ENCODE measurements around the gene RSAD1. TPM values are rescaled to one million over a fixed set of nuclear protein-coding genes. Genes with fewer than 3 reads are reported as not detected.

Gene RSAD1
- total RNA-seq, 3 donors from 2014 or later (not counting 1 experiment from before 2014, with no cell fraction given): 49.0 to 71.3 (median 56.5) TPM

DNA sequence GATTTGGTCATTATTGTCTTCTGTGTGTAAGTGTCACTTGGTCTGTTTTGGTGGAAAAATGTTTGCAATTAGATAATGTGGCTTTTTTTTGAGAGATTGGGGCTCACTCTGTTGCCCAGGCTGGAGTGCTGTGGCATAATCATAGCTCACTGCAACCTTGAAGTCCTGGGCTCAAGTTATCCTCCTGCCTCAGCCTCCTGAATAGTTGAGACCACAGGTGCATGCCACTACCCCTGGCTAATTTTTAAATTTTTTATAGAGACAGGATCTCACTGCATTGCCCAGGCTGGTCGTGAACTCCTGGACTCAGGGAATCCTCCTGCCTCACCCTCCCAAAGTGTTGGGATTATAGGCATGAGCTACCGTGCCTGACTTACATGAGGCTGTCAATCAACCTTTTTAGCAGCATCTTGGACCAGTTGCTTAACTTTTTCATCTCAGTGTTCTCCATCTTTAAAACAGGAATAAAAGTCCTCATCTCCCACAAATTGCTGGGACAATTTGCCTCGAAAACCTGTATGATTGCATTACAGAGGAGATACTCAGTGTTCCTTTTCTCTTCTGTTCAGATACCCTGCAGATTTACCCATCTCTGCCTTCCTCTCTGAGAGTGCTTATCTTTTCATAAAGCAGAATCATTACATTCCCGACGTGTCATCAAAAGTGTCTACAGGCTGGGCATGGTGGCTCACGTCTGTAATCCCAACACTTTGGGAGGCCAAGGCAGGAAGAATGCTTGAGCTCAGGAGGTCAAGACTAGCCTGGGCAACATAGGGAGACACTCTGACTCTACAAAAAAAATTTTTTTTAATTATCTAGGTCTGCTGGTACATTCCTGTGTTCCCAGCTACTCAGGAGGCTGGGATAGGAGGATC, 33.6 kb upstream of the RSAD1 start:
- ATAC-seq: no peak
- DNase-seq: no peak
- Histone ChIP-seq H3K9me3 (ENCODE audit: control insufficient read depth, insufficient read depth, low read length) (no peaks in the 10 kb centered on the region), H3K4me3 (ENCODE audit: low read length) (no peak overlapping the region), H3K27ac (ENCODE audit: low read length) (no peak overlapping the region), H3K36me3 (ENCODE audit: control insufficient read depth, insufficient read depth, low read length) (no peaks in the 10 kb centered on the region), H3K27me3 (ENCODE audit: control insufficient read depth, insufficient read depth, low read length) (no peaks in the 10 kb centered on the region), H3K4me1 (ENCODE audit: control insufficient read depth, insufficient read depth, low read length) (no peaks in the 10 kb centered on the region)
- TF ChIP-seq, protein P1, sequence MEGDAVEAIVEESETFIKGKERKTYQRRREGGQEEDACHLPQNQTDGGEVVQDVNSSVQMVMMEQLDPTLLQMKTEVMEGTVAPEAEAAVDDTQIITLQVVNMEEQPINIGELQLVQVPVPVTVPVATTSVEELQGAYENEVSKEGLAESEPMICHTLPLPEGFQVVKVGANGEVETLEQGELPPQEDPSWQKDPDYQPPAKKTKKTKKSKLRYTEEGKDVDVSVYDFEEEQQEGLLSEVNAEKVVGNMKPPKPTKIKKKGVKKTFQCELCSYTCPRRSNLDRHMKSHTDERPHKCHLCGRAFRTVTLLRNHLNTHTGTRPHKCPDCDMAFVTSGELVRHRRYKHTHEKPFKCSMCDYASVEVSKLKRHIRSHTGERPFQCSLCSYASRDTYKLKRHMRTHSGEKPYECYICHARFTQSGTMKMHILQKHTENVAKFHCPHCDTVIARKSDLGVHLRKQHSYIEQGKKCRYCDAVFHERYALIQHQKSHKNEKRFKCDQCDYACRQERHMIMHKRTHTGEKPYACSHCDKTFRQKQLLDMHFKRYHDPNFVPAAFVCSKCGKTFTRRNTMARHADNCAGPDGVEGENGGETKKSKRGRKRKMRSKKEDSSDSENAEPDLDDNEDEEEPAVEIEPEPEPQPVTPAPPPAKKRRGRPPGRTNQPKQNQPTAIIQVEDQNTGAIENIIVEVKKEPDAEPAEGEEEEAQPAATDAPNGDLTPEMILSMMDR (IDR thresholded peaks at IDR 0.05): no peak
- WGBS (ENCODE audit: insufficient coverage): 97% methylated on average over 6 of the region's 6 CpGs
- H3K9me3 Mint-ChIP-seq: no peaks in the 10 kb centered on the region
- H3K4me3 Mint-ChIP-seq: no peak overlapping the region
- H3K36me3 Mint-ChIP-seq: no peaks in the 10 kb centered on the region
- H3K4me1 Mint-ChIP-seq: peaks cover 0 to 5% of the 10 kb centered on the region in 2 donors
- intact Hi-C loops (cut with micrococcal nuclease): no loop called here
- no peak overlapping the region for H3K27ac Mint-ChIP-seq
- no peaks in the 10 kb centered on the region for H3K27me3 Mint-ChIP-seq (ENCODE audit: low read depth in 2 of 2)

DNA sequence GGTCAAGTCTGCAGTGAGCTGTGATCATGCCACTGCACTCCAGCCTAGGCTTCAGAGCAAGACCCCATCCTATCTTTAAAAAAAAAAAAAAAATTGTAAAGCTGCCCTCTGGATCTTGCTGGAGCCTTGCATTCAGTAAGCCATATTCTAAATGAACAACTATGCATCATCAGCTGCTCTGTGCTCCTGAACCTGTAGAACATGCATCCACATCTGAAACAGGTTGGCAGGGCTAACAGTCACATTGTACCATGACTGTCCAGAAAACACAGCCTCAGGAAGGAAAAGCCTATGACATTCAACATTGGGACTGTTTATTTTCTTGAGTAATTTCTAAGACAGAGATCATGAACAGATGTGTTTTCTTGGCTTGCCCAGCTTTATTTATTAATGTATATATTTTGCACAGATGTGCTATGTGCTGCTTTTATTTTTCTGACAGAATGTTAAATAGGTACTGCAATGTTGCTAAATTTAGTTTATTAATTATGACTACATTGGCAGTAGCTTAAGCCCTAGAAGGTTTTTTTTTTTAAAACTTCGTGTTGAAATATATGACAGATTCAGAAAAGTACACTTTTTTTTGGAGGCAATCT, 32.8 kb upstream of the RSAD1 start:
- no peak overlapping the region for H3K4me3 ChIP-seq (ENCODE audit: low read length)
- H3K27ac Mint-ChIP-seq: no peak overlapping the region

DNA sequence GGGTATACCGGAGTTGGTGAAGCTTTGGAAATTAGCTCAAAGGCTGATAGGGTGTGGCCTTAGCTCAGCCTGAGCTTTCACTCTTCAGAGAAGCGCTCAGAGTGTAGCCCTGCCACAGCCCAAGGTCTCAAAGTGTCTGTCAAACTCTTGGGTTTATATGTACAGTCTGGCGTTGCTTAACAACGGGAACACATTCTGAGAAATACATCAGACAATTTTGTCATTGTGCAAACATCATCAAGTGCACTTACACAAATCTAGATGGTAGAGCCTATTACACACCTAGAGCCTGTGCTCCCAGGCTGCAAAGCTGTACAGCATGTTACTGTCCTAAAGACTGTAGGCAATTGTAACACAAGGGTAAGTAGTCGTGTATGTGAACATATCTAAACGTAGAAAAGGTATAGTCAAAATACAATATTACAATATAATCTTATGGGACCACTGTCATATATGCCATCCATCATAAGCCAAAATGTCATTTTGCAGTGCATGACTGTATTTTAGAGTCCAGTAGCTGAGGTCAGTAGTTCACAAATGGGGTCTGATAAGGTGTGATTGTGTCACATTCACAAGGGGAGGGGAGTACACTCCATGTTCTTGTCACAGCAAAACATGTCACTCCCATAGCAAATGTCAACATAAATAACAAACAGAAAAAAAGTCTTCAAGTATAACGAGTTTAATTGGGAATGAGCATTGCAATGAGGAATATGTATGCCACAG, 30.6 kb upstream of the RSAD1 start:
- no peaks in the 10 kb centered on the region for H3K36me3 Mint-ChIP-seq
- TF ChIP-seq, protein P1 (IDR thresholded peaks at IDR 0.05): no peak
- intact Hi-C loops (cut with micrococcal nuclease): no loop called here
- no peak overlapping the region for H3K27ac Mint-ChIP-seq
- H3K4me3 Mint-ChIP-seq: no peak overlapping the region
- no peaks in the 10 kb centered on the region for H3K27me3 ChIP-seq (ENCODE audit: control insufficient read depth, insufficient read depth, low read length)
- no peak for DNase-seq
- H3K4me1 ChIP-seq (ENCODE audit: control insufficient read depth, insufficient read depth, low read length): no peaks in the 10 kb centered on the region
- no peak overlapping the region for H3K27ac ChIP-seq (ENCODE audit: low read length)
- 95% methylated on average over 5 of the region's 7 CpGs for WGBS (ENCODE audit: insufficient coverage)
- no peaks in the 10 kb centered on the region for H3K27me3 Mint-ChIP-seq (ENCODE audit: low read depth in 2 of 2)
- no peaks in the 10 kb centered on the region for H3K9me3 Mint-ChIP-seq
- H3K36me3 ChIP-seq (ENCODE audit: control insufficient read depth, insufficient read depth, low read length): no peaks in the 10 kb centered on the region
- H3K9me3 ChIP-seq (ENCODE audit: control insufficient read depth, insufficient read depth, low read length): no peaks in the 10 kb centered on the region
- no peak overlapping the region for H3K4me3 ChIP-seq (ENCODE audit: low read length)
- no peak for ATAC-seq
- peaks cover 0 to 14% of the 10 kb centered on the region in 2 donors for H3K4me1 Mint-ChIP-seq

More for the DNA sequence above, 32.8 kb upstream of the RSAD1 start:
- intact Hi-C loops (cut with micrococcal nuclease): no loop called here
- no peaks in the 10 kb centered on the region for H3K36me3 Mint-ChIP-seq
- WGBS (ENCODE audit: insufficient coverage): 75% methylated on average over 1 of the region's 1 CpG
- H3K4me3 Mint-ChIP-seq: no peak overlapping the region
- H3K27me3 Mint-ChIP-seq (ENCODE audit: low read depth in 2 of 2): no peaks in the 10 kb centered on the region
- TF ChIP-seq, protein P1 (IDR thresholded peaks at IDR 0.05): no peak
- ATAC-seq: no peak
- Histone ChIP-seq H3K27me3 (ENCODE audit: control insufficient read depth, insufficient read depth, low read length) (no peaks in the 10 kb centered on the region), H3K9me3 (ENCODE audit: control insufficient read depth, insufficient read depth, low read length) (no peaks in the 10 kb centered on the region), H3K4me1 (ENCODE audit: control insufficient read depth, insufficient read depth, low read length) (no peaks in the 10 kb centered on the region), H3K27ac (ENCODE audit: low read length) (no peak overlapping the region), H3K36me3 (ENCODE audit: control insufficient read depth, insufficient read depth, low read length) (no peaks in the 10 kb centered on the region)
- no peak for DNase-seq
- H3K9me3 Mint-ChIP-seq: no peaks in the 10 kb centered on the region
- H3K4me1 Mint-ChIP-seq: peaks cover 0 to 5% of the 10 kb centered on the region in 2 donors
